Transverse colon (tissue), 4 donors: ENCODE measurements around the gene CCDC6.
A peak's percentile ranks its signal among the peaks of the same experiment; 100 is the strongest.

Experiments used
- EP300 ChIP-seq: sonication (generic); formaldehyde crosslinking; IDR thresholded peaks from one replicate; pipeline ENCODE4 v1.6.1; 2017; ENCODE audit warnings: antibody characterized with exemption, low read depth
- POLR2A ChIP-seq: fragments of 450-650 bp; IDR thresholded peaks from one replicate; pipeline ENCODE4 v1.6.1; 2016; ENCODE audit warnings: antibody characterized with exemption, mild to moderate bottlenecking, moderate library complexity
- POLR2AphosphoS5 ChIP-seq, 3 donors: sonication (generic); formaldehyde crosslinking; IDR thresholded peaks; one replicate each; pipeline ENCODE4 v1.6.1; 2016; ENCODE audit warnings: antibody characterized with exemption in 3 of 3
- TF ChIP-seq, protein P1 (sequence below), 5 experiments: fragments of 200-600 bp in 3 of 5; fragments of 450-650 bp in 2 of 5; sonication (generic) in 3 of 5; IDR thresholded peaks; 1 replicate in 2 of 5; 2 replicates in 3 of 5; pipeline ENCODE4 v1.5.1; 2016 to 2017; ENCODE audit warnings: antibody characterized with exemption in 5 of 5, inconsistent platforms in 3 of 5, mild to moderate bottlenecking in 2 of 5, moderate library complexity in 1 of 5

GRCh38 chr10:59872892-59873463 is 33.4 kb downstream of the CCDC6 start:
- TF ChIP-seq POLR2AphosphoS5 (IDR thresholded peaks at IDR 0.05) (peak in 2 of 3 donors; percentile 39), EP300 (no peak), POLR2A (no peak)
- TF ChIP-seq, protein P1, sequence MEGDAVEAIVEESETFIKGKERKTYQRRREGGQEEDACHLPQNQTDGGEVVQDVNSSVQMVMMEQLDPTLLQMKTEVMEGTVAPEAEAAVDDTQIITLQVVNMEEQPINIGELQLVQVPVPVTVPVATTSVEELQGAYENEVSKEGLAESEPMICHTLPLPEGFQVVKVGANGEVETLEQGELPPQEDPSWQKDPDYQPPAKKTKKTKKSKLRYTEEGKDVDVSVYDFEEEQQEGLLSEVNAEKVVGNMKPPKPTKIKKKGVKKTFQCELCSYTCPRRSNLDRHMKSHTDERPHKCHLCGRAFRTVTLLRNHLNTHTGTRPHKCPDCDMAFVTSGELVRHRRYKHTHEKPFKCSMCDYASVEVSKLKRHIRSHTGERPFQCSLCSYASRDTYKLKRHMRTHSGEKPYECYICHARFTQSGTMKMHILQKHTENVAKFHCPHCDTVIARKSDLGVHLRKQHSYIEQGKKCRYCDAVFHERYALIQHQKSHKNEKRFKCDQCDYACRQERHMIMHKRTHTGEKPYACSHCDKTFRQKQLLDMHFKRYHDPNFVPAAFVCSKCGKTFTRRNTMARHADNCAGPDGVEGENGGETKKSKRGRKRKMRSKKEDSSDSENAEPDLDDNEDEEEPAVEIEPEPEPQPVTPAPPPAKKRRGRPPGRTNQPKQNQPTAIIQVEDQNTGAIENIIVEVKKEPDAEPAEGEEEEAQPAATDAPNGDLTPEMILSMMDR (IDR thresholded peaks at IDR 0.05), result no peak
